OCI-LY1 (cell line): ENCODE data around the gene EZH2.

ENCODE experiments used
- EZH2 ChIP-seq: fragments of 200-600 bp; sonication (generic), shearing (Covaris generic); IDR thresholded peaks from 2 replicates; pipeline ENCODE4 v1.8.0; 2017; ENCODE audit warnings: borderline replicate concordance, mixed run types, mild to moderate bottlenecking, antibody characterized with exemption, low read length, moderate library complexity, mixed read lengths
- TF ChIP-seq, protein P1 (sequence below): fragments of 200-600 bp; sonication (generic), shearing (Covaris generic); IDR thresholded peaks from 2 replicates; pipeline ENCODE4 v1.5.1; 2017; ENCODE audit warnings: mild to moderate bottlenecking, antibody characterized with exemption, low read length, moderate library complexity, mixed read lengths

DNA sequence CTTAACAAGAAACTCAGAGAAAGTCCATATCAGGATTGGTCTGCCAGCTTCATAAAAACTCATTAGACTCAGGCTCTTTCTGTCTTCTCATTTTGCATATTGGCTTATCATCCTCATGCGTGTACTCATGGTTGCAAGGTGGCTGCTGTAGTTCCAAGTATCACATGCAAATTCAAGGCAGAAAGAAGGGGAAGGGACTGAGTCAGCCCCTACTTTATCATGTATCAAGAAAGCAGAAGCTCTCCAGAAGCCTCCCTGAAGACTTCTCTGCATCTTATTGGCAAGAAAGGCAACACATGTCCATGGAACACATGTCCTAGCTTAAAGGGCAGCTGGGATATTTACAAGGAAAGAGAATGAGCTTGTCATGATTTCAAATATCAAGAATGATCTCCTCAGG, 19.4 kb upstream of the EZH2 start:
- TF ChIP-seq, protein P1, sequence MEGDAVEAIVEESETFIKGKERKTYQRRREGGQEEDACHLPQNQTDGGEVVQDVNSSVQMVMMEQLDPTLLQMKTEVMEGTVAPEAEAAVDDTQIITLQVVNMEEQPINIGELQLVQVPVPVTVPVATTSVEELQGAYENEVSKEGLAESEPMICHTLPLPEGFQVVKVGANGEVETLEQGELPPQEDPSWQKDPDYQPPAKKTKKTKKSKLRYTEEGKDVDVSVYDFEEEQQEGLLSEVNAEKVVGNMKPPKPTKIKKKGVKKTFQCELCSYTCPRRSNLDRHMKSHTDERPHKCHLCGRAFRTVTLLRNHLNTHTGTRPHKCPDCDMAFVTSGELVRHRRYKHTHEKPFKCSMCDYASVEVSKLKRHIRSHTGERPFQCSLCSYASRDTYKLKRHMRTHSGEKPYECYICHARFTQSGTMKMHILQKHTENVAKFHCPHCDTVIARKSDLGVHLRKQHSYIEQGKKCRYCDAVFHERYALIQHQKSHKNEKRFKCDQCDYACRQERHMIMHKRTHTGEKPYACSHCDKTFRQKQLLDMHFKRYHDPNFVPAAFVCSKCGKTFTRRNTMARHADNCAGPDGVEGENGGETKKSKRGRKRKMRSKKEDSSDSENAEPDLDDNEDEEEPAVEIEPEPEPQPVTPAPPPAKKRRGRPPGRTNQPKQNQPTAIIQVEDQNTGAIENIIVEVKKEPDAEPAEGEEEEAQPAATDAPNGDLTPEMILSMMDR: no peak
- TF ChIP-seq EZH2: no peak
